ENCODE results near the gene GDPD3. TPM values are rescaled to one million over a fixed set of nuclear protein-coding genes. Genes with fewer than 3 reads are reported as not detected.

GDPD3 gene
- total RNA-seq, 2 experiments from 2014 or later = 5.3 to 9.9 TPM

DNA sequence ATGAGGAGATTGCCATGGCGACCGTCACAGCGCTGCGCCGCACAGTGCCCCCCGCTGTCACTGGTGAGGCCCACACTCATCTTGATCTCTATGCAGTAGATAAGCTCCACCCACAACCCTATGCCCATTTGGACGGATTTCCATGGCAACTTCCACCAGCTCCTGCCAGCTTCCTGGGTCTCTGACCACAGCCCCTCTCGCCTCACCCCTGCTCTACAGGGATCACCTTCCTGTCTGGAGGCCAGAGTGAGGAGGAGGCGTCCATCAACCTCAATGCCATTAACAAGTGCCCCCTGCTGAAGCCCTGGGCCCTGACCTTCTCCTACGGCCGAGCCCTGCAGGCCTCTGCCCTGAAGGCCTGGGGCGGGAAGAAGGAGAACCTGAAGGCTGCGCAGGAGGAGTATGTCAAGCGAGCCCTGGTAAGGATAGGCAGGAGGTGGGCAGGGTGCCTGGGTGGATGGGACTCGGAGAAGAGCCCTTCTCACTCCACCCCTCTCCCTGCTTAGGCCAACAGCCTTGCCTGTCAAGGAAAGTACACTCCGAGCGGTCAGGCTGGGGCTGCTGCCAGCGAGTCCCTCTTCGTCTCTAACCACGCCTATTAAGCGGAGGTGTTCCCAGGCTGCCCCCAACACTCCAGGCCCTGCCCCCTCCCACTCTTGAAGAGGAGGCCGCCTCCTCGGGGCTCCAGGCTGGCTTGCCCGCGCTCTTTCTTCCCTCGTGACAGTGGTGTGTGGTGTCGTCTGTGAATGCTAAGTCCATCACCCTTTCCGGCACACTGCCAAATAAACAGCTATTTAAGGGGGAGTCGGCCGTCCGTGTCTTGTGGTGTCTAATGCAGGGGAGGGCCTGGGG, 43.5 kb downstream of the GDPD3 start:
- DNase-seq = no peak

DNA sequence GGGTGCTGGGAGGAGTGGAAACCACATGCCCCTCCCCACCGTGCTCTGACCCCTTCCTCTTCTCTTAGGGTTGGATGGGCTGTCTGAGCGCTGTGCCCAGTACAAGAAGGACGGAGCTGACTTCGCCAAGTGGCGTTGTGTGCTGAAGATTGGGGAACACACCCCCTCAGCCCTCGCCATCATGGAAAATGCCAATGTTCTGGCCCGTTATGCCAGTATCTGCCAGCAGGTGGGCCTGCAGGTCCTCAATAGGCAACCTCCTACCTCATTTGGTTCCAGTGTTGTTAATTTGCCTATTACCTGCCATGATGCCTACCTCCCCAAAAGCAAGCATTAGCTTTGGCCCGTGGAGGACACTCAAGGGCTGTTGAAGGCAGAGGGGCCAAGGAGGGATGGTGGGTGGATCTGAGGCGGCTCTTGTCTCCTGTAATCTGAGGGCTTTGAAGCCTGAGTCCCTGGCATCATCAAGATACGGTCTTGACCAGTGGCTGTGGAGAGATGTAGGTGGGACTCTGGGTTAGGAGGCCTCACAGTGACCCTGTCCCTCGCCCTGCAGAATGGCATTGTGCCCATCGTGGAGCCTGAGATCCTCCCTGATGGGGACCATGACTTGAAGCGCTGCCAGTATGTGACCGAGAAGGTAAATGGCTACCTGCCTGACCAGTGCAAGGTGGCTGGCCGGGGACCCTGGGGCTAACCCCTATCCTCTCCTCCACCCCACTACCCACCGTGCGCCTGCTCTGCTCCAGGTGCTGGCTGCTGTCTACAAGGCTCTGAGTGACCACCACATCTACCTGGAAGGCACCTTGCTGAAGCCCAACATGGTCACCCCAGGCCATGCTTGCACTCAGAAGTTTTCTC, 44.4 kb downstream of the GDPD3 start:
- peak; percentile 68 for DNase-seq
- peaks cover 34% of the 10 kb centered on the region for H3K4me1 Mint-ChIP-seq (ENCODE audit: low read depth)
- ChIA-PET POLR2A (no interaction called here), CTCF (interaction anchor here (3.5 to 4.4 kb wide), 2 partner anchors 23 to 24 kb away, joined by 15 to 43 read pairs; partner anchors contain the start of gene TBX6)
- H3K4me3 Mint-ChIP-seq = peak overlapping the region; percentile 16
- intact Hi-C loops (cut with micrococcal nuclease) = loop anchor here (5.0 to 10.0 kb wide), 2 partner anchors 262 to 586 kb away; partner anchors contain the start of genes FBRS, MAZ and PRR14
- H3K36me3 Mint-ChIP-seq = peaks cover 72% of the 10 kb centered on the region
- no peaks in the 10 kb centered on the region for H3K9me3 Mint-ChIP-seq
- no peaks in the 10 kb centered on the region for H3K27me3 Mint-ChIP-seq
- H3K27ac Mint-ChIP-seq = peak overlapping the region; percentile 67

More for the DNA sequence above, 43.5 kb downstream of the GDPD3 start:
- CTCF ChIA-PET = interaction anchor here (3.5 kb wide), 1 partner anchor 23 kb away, joined by 15 read pairs; the partner anchor contains the start of gene TBX6
- no peaks in the 10 kb centered on the region for H3K27me3 Mint-ChIP-seq
- H3K9me3 Mint-ChIP-seq = no peaks in the 10 kb centered on the region
- peaks cover 37% of the 10 kb centered on the region for H3K4me1 Mint-ChIP-seq (ENCODE audit: low read depth)
- POLR2A ChIA-PET = no interaction called here
- H3K4me3 Mint-ChIP-seq = no peak overlapping the region
- H3K36me3 Mint-ChIP-seq = peaks cover 69% of the 10 kb centered on the region
- H3K27ac Mint-ChIP-seq = peak overlapping the region; percentile 67
- intact Hi-C loops (cut with micrococcal nuclease) = loop anchor here (5.0 to 10.0 kb wide), 2 partner anchors 263 to 585 kb away; partner anchors contain the start of genes FBRS, MAZ and PRR14

GRCh38 chr16:30068333-30068732, 45.0 kb downstream of the GDPD3 start:
- Mint-ChIP-seq H3K4me3 (peak overlapping the region; percentile 20), H3K27me3 (no peaks in the 10 kb centered on the region), H3K4me1 (ENCODE audit: low read depth) (peaks cover 37% of the 10 kb centered on the region), H3K9me3 (no peaks in the 10 kb centered on the region), H3K27ac (peak overlapping the region; percentile 67), H3K36me3 (peaks cover 69% of the 10 kb centered on the region)
- intact Hi-C loops (cut with micrococcal nuclease) = loop anchor here (5.0 to 10.0 kb wide), 2 partner anchors 261 to 586 kb away; partner anchors contain the start of genes FBRS, MAZ and PRR14
- no peak for DNase-seq
- CTCF ChIA-PET = interaction anchor here (4.4 kb wide), 1 partner anchor 24 kb away, joined by 43 read pairs; the partner anchor contains the start of gene TBX6
- POLR2A ChIA-PET = no interaction called here

- CTCF ChIA-PET = interaction anchor here (2.9 to 4.4 kb wide), 2 partner anchors 8 to 24 kb away, joined by 18 to 43 read pairs; partner anchors contain the start of genes PPP4C and TBX6
- Mint-ChIP-seq H3K4me3 (peak overlapping the region; percentile 97), H3K27ac (peak overlapping the region; percentile 90), H3K4me1 (ENCODE audit: low read depth) (peaks cover 37% of the 10 kb centered on the region), H3K36me3 (peaks cover 67% of the 10 kb centered on the region), H3K27me3 (no peaks in the 10 kb centered on the region), H3K9me3 (no peaks in the 10 kb centered on the region)
- intact Hi-C loops (cut with micrococcal nuclease) = loop anchor here (5.0 to 10.0 kb wide), 2 partner anchors 260 to 587 kb away; partner anchors contain the start of genes FBRS, MAZ and PRR14
- DNase-seq = no peak
- POLR2A ChIA-PET = interaction anchor here (1.5 to 5.3 kb wide), 3 partner anchors 8 to 25 kb away, joined by 7 to 48 read pairs (median 42); partner anchors contain the start of genes PPP4C and TBX6
Observed at GRCh38 chr16:30067584-30067916, 45.8 kb downstream of the GDPD3 start.

GRCh38 chr16:30066761-30067583, 46.4 kb downstream of the GDPD3 start:
- peaks cover 64% of the 10 kb centered on the region for H3K36me3 Mint-ChIP-seq
- no peaks in the 10 kb centered on the region for H3K9me3 Mint-ChIP-seq
- H3K27me3 Mint-ChIP-seq = no peaks in the 10 kb centered on the region
- ChIA-PET POLR2A (interaction anchor here (1.5 to 5.3 kb wide), 3 partner anchors 8 to 26 kb away, joined by 7 to 48 read pairs (median 42); partner anchors contain the start of genes PPP4C and TBX6), CTCF (interaction anchor here (1.0 to 4.4 kb wide), 4 partner anchors 9 to 25 kb away, joined by 3 to 43 read pairs (median 26); partner anchors contain the start of genes PPP4C and TBX6)
- intact Hi-C loops (cut with micrococcal nuclease) = loop anchor here (5.0 to 10.0 kb wide), 2 partner anchors 260 to 588 kb away; partner anchors contain the start of genes FBRS, MAZ and PRR14
- DNase-seq = no peak
- peak overlapping the region; percentile 97 for H3K4me3 Mint-ChIP-seq
- peak overlapping the region; percentile 90 for H3K27ac Mint-ChIP-seq
- H3K4me1 Mint-ChIP-seq (ENCODE audit: low read depth) = peaks cover 37% of the 10 kb centered on the region

- Mint-ChIP-seq H3K27ac (peak overlapping the region; percentile 90), H3K4me1 (ENCODE audit: low read depth) (peaks cover 37% of the 10 kb centered on the region), H3K36me3 (peaks cover 57% of the 10 kb centered on the region), H3K4me3 (peak overlapping the region; percentile 97), H3K27me3 (no peaks in the 10 kb centered on the region), H3K9me3 (no peaks in the 10 kb centered on the region)
- ChIA-PET CTCF (interaction anchor here (1.0 to 4.4 kb wide), 5 partner anchors 10 to 33 kb away, joined by 3 to 43 read pairs (median 18); partner anchors contain the start of genes PPP4C and TBX6), POLR2A (interaction anchor here (0.9 to 5.3 kb wide), 12 partner anchors 9 to 592 kb away, joined by 3 to 48 read pairs (median 8); partner anchors contain the start of genes CORO1A, FBRS, KCTD13 and PPP4C)
- peak; percentile 60 for DNase-seq
- intact Hi-C loops (cut with micrococcal nuclease) = loop anchor here (1.0 to 10.0 kb wide), 6 partner anchors 9 to 589 kb away; partner anchors contain the start of genes FBRS, MAZ, PPP4C and PRR14
Observed at GRCh38 chr16:30065943-30066760, 47.2 kb downstream of the GDPD3 start.

DNA sequence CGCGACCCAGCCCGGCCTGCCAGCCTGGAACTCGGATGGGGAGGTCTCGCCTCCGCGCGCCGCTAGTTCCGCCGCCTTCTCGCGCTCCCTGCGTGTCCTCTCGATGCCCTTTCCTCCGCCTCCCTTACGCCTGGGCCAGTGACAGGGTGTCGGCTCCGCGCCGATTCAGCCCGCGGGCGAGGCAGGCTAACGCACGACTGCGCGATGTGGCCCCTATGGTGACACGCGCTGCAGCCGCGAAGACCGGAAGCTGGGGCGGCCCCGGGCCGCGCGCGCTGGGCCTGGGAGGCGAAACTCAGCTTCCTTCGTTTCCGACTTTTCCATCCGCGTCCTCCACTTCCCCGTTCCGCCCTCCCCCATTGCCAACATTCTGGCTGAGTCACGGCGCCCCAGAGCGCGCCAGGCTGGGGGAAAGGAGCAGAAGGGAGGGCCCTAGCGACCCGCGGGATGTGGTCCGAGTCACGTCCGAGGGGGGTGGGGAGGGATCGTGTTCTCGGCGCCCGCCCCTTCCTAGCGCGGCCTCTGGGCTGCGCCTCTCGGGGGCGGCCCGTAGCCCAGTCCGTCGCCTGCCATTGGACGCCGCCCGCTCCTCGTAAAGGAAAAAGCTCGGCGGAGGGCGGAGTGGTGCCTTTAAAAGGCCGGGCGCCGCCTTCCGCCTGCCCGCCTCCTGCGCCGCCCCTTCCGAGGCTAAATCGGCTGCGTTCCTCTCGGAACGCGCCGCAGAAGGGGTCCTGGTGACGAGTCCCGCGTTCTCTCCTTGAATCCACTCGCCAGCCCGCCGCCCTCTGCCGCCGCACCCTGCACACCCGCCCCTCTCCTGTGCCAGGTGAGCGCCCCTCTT, 48.0 kb downstream of the GDPD3 start, which contains the start of gene ALDOA:
Gene ALDOA (plus strand): TSS at position 659 of the 841 bp plus-strand sequence. CDS start 1,138 bp downstream, outside the sequence.
- H3K4me1 Mint-ChIP-seq (ENCODE audit: low read depth) = peaks cover 34% of the 10 kb centered on the region
- H3K36me3 Mint-ChIP-seq = peaks cover 50% of the 10 kb centered on the region
- no peaks in the 10 kb centered on the region for H3K9me3 Mint-ChIP-seq
- H3K27me3 Mint-ChIP-seq = no peaks in the 10 kb centered on the region
- DNase-seq = peak; percentile 98
- peak within 1 kb of the TSS; percentile 97 for H3K4me3 Mint-ChIP-seq
- intact Hi-C loops (cut with micrococcal nuclease) = loop anchor here (1.0 to 10.0 kb wide), 6 partner anchors 10 to 589 kb away; partner anchors contain the start of genes FBRS, MAZ, PPP4C and PRR14
- peak within 1 kb of the TSS; percentile 99 for H3K27ac Mint-ChIP-seq
- ChIA-PET POLR2A (interaction anchor here (0.7 to 5.3 kb wide), 19 partner anchors 10 to 593 kb away, joined by 3 to 48 read pairs (median 4); partner anchors contain the start of genes CORO1A, FBRS, KCTD13 and MAPK3), CTCF (interaction anchor here (0.7 to 4.4 kb wide), 9 partner anchors 10 to 122 kb away, joined by 3 to 43 read pairs (median 5); partner anchors contain the start of genes PPP4C and TBX6)

GRCh38 chr16:30064729-30065101, 48.6 kb downstream of the GDPD3 start:
- ChIA-PET CTCF (interaction anchor here (0.7 to 4.4 kb wide), 7 partner anchors 9 to 123 kb away, joined by 3 to 43 read pairs (median 15); partner anchors contain the start of genes PPP4C and TBX6), POLR2A (interaction anchor here (0.7 to 5.3 kb wide), 13 partner anchors 10 to 353 kb away, joined by 3 to 48 read pairs (median 4); partner anchors contain the start of genes CORO1A, MAPK3, PPP4C and TBX6)
- DNase-seq = no peak
- peak overlapping the region; percentile 99 for H3K27ac Mint-ChIP-seq
- no peaks in the 10 kb centered on the region for H3K9me3 Mint-ChIP-seq
- peaks cover 44% of the 10 kb centered on the region for H3K36me3 Mint-ChIP-seq
- H3K27me3 Mint-ChIP-seq = no peaks in the 10 kb centered on the region
- H3K4me1 Mint-ChIP-seq (ENCODE audit: low read depth) = peaks cover 32% of the 10 kb centered on the region
- peak overlapping the region; percentile 97 for H3K4me3 Mint-ChIP-seq
- intact Hi-C loops (cut with micrococcal nuclease) = loop anchor here (1.0 to 10.0 kb wide), 6 partner anchors 11 to 590 kb away; partner anchors contain the start of genes FBRS, MAZ, PPP4C and PRR14

Data from activated CD4-positive, alpha-beta memory T cell treated with anti-CD3 and anti-CD28 coated beads for 36 hours (primary cell).